Coronary artery (tissue), 2 donors: Measurements from ENCODE around the gene MORF4L1.
A peak's percentile ranks its signal among the peaks of the same experiment; 100 is the strongest.

Experiments
- DNase-seq: peaks from one replicate; pipeline ENCODE4 v3.0.0-alpha.2; 2017; ENCODE audit warnings: low spot score
- H3K27ac ChIP-seq, 2 donors: fragments of 200-600 bp; sonication (generic); one replicate each; pipeline ENCODE4 v1.5.1; 2016 to 2019
- H3K4me3 ChIP-seq: fragments of 200-600 bp; sonication (generic); 2 replicates; pipeline ENCODE4 v1.5.1; 2016; ENCODE audit warnings: mild to moderate bottlenecking, moderate library complexity
- TF ChIP-seq, protein P1 (sequence below): fragments of 200-600 bp; sonication (generic); IDR thresholded peaks from one replicate; pipeline ENCODE4 v1.5.1; 2019; ENCODE audit warnings: antibody characterized with exemption

Gene MORF4L1

DNA sequence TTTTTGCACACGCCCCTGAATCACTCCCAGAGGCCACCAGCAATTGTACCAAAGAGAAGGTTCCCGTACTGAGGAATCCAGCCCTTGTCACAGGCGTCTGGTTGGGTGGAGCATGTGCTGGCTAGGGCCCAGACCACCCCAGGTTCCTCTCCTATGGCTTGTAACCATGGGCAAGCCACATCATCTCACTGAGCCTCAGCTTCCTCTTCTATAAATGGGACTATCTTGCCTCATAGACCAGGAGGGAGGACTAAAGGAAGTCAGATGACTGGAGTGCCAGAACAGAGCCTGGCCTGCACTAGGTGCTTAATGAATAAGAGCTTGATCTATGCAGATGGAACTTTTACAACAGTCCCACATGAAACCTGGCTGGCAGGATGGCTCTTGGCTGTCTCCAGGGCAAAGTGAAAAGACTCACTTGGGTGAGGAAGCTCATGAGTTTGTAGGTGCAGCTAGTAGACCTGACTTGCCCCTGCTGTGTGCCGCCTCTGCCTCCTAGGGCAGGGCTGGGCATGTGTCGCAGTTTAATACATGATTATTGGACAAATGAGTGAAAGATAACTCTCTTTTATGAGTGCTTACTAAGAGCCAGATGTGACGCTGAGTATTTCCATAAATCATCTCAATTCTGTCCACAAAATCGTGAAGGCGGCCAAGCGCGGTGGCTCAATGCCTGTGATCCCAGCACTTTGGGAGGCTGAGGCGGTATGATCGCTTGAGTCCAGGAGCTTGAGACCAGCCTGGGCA, 42.8 kb downstream of the MORF4L1 start:
- no peak overlapping the region for H3K4me3 ChIP-seq
- DNase-seq, result no peak
- H3K27ac ChIP-seq, result peak overlapping the region; percentile 56 to 76
- TF ChIP-seq, protein P1, sequence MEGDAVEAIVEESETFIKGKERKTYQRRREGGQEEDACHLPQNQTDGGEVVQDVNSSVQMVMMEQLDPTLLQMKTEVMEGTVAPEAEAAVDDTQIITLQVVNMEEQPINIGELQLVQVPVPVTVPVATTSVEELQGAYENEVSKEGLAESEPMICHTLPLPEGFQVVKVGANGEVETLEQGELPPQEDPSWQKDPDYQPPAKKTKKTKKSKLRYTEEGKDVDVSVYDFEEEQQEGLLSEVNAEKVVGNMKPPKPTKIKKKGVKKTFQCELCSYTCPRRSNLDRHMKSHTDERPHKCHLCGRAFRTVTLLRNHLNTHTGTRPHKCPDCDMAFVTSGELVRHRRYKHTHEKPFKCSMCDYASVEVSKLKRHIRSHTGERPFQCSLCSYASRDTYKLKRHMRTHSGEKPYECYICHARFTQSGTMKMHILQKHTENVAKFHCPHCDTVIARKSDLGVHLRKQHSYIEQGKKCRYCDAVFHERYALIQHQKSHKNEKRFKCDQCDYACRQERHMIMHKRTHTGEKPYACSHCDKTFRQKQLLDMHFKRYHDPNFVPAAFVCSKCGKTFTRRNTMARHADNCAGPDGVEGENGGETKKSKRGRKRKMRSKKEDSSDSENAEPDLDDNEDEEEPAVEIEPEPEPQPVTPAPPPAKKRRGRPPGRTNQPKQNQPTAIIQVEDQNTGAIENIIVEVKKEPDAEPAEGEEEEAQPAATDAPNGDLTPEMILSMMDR, result no peak

DNA sequence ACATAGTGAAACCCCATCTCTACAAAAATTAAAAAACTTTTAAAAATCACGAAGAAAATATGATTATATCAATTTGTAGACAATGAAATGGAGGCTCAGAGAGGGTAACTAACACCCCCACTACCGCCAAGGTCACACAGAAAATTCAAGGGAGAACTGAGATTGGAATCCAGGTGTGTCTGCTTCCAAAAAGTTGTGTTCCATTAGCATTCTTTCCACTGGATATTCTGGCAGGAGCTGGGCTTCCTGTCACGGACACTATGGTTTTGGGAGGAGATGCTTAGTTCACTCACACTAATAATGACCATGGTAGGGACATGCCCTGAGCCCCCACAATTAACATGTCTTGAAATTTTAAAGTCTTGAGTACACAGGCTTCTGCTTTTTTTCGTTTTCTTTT, 43.4 kb downstream of the MORF4L1 start:
- Histone ChIP-seq H3K4me3 (no peak overlapping the region), H3K27ac (peak overlapping the region in 1 of 2 donors; percentile 56)
- TF ChIP-seq, protein P1, result no peak
- DNase-seq, result no peak

DNA sequence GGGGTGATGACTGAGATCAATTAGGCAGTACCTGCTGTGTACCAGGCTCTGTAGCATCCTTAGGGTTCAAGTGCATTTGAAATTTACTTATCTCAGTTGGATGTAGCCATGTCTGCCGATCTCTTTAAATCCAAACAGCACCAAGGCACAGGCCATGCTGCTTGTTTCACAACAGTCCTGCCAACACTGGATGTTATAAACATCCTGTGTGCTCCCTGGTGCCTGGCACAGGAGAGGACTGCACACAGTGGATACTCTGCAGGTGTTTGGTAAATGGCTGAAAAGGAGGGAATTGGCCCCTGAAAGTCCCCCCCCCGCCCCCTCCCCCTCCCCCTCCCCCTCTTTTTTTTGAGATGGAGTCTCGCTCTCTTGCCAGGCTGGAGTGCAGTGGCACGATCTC, 45.2 kb downstream of the MORF4L1 start:
- Histone ChIP-seq H3K4me3 (no peak overlapping the region), H3K27ac (peak overlapping the region in 1 of 2 donors; percentile 18)
- TF ChIP-seq, protein P1, result no peak
- DNase-seq, result no peak

DNA sequence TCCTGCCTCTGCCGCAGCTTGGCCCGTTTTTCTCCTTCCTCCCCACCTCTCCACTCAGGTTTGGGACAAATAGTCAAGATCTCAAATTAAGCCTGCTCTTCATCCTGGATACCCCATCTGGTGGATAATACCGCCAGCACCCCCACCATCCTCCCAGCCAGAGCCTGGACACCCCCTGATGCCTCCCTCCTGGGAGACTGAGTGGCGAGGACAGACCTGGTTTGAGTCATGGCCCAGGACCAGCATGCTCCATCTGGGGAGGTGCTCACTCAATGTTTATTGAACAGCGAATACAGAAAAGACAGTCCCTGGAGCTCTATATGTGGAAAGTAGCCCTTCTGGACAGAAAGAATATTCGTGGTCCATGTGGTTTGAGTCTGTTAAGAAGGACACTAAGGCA, 48.8 kb downstream of the MORF4L1 start:
- TF ChIP-seq, protein P1, result no peak
- Histone ChIP-seq H3K4me3 (no peak overlapping the region), H3K27ac (no peak overlapping the region)
- DNase-seq, result no peak

DNA sequence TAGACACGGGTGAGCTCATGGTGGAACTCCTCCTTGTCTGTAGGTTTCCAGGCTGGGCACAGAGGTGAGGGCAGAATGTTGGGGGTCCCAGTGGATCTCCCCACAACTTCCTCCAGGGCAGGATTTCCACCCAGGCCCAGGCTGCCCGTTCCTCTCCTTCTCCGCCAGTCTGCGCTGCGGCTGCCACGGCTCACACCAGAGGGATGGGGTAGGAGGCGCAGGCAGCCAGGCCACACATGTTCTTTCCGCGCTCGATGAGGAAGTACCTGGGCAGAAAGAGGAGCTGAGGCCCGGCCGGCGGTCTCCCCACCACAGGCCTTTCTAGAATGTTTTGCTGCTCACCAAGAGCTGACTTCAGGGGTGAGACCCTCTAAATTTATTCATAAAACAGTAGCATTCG, 49.2 kb downstream of the MORF4L1 start:
- TF ChIP-seq, protein P1, result no peak
- Histone ChIP-seq H3K4me3 (no peak overlapping the region), H3K27ac (no peak overlapping the region)
- no peak for DNase-seq

DNA sequence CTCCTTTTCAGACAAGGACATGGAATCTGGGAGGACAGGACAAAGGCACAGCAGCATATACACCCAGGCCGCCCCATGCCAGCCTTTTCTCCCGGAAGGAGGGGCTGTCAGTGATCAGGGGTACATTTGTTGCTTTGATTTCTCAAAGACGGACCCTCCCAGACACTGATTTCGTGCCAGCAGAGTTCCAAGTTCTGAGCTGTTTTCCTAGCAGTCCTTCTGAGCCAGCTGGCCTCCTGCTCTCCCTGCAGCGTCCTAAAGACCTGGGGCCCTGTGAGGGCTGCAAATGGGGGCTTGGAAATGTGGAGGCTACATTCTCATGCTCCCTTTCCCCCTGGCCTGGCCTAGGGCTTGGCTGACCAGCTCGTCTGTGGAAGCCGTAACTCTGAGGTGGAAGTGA, 49.8 kb downstream of the MORF4L1 start:
- Histone ChIP-seq H3K27ac (peak overlapping the region in 1 of 2 donors; percentile 3), H3K4me3 (no peak overlapping the region)
- TF ChIP-seq, protein P1, result no peak
- DNase-seq, result no peak

DNA sequence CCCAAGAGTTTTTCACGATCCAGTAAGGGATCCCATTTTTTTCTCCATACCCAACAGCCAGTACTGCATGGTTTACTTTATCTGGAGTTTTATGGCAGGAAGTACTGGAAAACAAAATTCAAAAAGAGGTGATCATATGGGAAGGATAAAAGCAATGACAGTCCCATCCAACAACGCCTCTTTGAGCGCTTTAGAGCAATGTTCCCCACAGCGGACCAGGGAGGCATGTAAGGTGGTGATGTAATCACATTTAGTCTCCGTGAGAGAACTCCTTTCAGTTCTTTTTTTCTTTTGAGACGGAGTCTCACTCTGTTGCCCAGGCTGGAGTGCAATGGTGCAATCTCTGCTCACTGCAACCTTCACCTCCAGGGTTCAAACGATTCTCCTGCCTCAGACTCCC, 50.3 kb downstream of the MORF4L1 start:
- no peak overlapping the region for H3K4me3 ChIP-seq
- H3K27ac ChIP-seq, result no peak overlapping the region
- no peak for DNase-seq
- TF ChIP-seq, protein P1, result no peak
